CD4-positive, alpha-beta T cell treated with Interleukin-17A for 1 hour (primary cell): ENCODE data around the gene ZNF670.

Source experiments
- DNase-seq: peaks from one replicate; pipeline ENCODE4 v3.0.0-alpha.2; 2020

ZNF670 gene

GRCh38 chr1:247103859-247104591, 25.4 kb upstream of the ZNF670 start, which contains the start of gene ZNF669:
TSS of gene ZNF669 (minus strand) at chr1:247104356. CDS start at chr1:247104199, 157 bp downstream.
- peak; percentile 92 for DNase-seq

GRCh38 chr1:247102381-247102780, 23.8 kb upstream of the ZNF670 start:
- no peak for DNase-seq

- DNase-seq: no peak
Observed at GRCh38 chr1:247100676-247101279, 22.2 kb upstream of the ZNF670 start.

- no peak for DNase-seq
Observed at GRCh38 chr1:247096958-247097357, 18.3 kb upstream of the ZNF670 start.

- DNase-seq: no peak
Observed at GRCh38 chr1:247096544-247096943, 17.9 kb upstream of the ZNF670 start.

GRCh38 chr1:247096112-247096511, 17.5 kb upstream of the ZNF670 start:
- DNase-seq: no peak

GRCh38 chr1:247090455-247090854, 11.8 kb upstream of the ZNF670 start:
- no peak for DNase-seq

GRCh38 chr1:247089616-247090375, 11.2 kb upstream of the ZNF670 start:
- DNase-seq: no peak

- no peak for DNase-seq
Observed at GRCh38 chr1:247088967-247089366, 10.4 kb upstream of the ZNF670 start.

GRCh38 chr1:247087256-247087655, 8.6 kb upstream of the ZNF670 start:
- no peak for DNase-seq

GRCh38 chr1:247085310-247085709, 6.7 kb upstream of the ZNF670 start:
- no peak for DNase-seq

- DNase-seq: no peak
Observed at GRCh38 chr1:247084771-247085170, 6.2 kb upstream of the ZNF670 start.

- peak; percentile 6 for DNase-seq
Observed at GRCh38 chr1:247079141-247079874, 697 bp upstream of the ZNF670 start.

- peak; percentile 14 for DNase-seq
Observed at GRCh38 chr1:247077876-247078257, 744 bp downstream of the ZNF670 start.

GRCh38 chr1:247077213-247077612, 1.4 kb downstream of the ZNF670 start:
- no peak for DNase-seq

GRCh38 chr1:247070645-247071044, 8.0 kb downstream of the ZNF670 start:
- DNase-seq: no peak

- no peak for DNase-seq
Observed at GRCh38 chr1:247064304-247064703, 14.3 kb downstream of the ZNF670 start.

GRCh38 chr1:247060771-247061170, 17.8 kb downstream of the ZNF670 start:
- no peak for DNase-seq

- DNase-seq: no peak
Observed at GRCh38 chr1:247056071-247056470, 22.5 kb downstream of the ZNF670 start.

- no peak for DNase-seq
Observed at GRCh38 chr1:247054992-247055415, 23.6 kb downstream of the ZNF670 start.

- DNase-seq: no peak
Observed at GRCh38 chr1:247047702-247048101, 30.9 kb downstream of the ZNF670 start.

- no peak for DNase-seq
Observed at GRCh38 chr1:247047260-247047659, 31.4 kb downstream of the ZNF670 start.

- no peak for DNase-seq
Observed at GRCh38 chr1:247043406-247043805, 35.2 kb downstream of the ZNF670 start.
